Kasumi-1 (cell line): ENCODE results near the gene COLEC12.

Source experiments
- DNase-seq, 2 experiments: peaks; one replicate each; lab custom pipeline; 2025; lab: John Stamatoyannopoulos, UW

The COLEC12 gene

DNA sequence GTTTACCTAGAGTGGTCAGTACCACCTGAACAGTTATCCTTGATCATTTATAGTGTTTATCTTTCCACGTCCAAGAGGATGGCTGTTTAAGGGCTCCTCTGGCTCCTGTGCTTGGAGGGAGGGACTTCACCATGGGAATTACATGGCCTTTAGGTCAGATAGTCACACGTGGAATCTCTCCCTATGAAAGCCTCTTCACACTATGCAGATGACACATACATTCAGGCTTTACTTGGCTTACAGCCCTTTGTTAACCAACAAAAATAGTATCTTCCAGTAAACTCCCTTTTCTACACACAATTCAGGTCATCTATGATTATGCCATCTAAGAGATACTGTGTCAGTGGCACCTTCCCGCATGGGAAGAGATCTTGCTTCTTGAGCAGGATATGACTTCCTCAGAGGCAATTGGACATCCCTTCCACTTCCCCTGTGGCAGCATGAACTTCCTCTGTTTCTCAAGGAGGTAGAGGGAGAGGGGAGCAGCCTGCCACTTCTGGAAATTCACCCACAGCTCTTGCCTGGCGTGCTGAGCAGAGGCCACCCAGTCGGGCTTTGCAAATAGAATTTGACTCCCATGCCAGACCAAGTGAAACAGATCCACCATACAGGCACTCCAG lies 53.5 kb downstream of the COLEC12 start:
- DNase-seq, result peak; percentile 31 to 51

DNA sequence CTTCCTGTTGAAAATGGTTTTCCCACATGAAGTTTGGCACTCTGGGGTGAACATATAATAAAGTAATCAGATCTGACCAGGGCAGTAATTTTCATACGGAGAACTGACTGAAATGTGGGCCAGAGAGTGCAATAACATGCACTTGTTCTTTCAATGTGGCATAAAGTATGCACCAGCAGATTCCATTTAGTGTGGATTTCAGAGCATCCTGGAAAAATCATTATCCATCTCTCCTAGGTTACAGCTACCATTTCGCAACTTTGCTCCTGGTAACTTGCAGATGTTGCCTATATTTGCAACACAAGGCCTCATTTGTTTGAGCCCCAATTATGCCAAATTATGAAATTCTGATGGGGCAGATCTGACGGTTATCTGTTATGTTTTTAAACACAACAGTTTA lies 55.4 kb downstream of the COLEC12 start:
- no peak for DNase-seq

DNA sequence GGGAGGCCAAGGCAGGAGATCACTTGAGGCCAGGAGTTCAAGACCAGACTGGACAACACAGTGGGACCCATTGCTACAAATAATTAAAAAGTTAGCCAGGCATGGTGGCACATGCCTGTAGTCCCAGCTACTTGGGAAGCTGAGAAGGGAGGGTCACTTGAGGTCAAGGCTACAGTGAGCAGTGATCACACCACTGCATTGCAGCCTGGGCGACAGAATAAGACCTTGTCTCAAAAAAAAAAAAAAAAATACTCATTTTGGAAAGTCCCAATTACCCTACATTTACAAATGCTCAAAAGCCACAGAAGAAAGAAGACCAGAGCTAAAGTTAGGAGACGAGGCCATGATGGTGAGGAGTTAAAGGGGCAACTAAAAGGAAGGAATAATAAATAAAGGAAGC lies 61.9 kb downstream of the COLEC12 start:
- DNase-seq, result no peak

DNA sequence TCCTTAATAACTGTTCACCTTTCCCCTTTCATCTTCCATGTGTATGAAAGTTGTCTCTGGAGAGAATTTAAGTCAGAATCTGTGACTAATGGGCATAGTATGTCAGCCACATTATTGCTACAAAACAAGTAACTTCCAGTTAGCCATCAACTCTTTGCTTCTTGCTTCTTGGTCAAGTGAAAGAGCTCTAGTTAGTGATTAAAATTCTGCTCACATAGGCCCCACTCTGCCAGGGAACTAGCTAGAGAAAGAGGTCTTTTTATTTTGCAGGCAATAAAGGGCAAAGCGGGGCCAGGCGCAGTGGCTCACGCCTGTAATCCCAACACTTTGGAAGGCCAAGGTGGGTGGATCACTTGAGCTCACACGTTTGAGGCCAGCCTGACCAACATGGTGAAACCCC lies 64.6 kb downstream of the COLEC12 start:
- DNase-seq, result no peak

DNA sequence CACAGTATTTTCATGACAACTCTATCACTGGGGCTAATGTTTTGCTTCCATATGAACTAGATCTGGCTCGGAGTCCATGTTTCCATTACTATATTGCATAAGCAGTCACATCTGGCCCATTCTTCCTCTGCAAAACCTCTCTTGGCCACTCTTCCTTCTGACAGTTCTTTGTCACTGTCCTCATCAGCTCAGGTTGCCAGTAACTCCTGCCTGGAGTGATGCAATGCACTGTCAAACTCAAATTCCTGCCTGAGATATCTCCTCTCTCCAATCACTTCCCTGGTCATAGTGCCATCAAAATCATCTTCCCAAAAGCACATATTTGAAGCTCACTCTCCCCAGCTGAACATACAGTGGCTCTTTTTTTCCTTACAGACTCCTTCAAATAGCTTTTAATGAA lies 66.1 kb downstream of the COLEC12 start:
- DNase-seq, result peak; percentile 32 to 49

DNA sequence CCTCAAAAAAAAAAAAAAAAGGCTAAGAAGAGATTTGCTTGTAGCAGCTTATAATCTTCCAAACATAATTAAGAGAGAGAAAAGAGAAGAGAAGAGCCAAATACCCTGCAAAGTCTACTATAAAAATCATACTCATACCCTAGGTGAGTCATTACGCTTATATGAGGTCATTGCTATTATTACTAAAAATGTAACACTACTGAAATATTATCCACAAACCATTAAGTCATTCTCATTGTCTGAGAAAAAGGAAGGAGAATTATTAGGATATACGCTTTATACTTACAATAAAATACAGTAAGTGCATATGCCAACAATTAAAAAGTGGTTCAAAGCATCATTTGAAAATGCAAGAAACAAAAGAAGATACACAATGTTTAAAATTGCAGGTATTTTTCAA lies 66.5 kb downstream of the COLEC12 start:
- no peak for DNase-seq

DNA sequence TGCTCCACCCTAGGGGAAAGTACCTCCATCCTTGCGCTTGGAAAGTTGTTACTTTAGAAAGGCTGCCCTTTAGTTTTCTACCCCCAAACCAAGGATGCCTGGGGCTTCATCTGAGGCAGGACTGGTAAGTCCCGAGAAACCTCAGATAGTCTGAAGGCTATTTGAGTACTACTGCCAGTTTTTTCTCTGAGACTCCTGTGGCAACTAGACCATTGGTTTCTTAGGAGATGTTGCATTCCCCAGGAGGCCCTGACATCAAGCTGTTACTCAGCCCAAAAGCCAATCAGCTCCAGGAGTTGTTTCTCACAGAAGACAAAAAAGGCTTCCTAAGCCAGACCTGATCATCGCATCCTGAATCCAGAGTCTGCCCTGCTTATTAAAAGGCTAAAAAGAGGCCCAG lies 67.2 kb downstream of the COLEC12 start:
- DNase-seq, result no peak

DNA sequence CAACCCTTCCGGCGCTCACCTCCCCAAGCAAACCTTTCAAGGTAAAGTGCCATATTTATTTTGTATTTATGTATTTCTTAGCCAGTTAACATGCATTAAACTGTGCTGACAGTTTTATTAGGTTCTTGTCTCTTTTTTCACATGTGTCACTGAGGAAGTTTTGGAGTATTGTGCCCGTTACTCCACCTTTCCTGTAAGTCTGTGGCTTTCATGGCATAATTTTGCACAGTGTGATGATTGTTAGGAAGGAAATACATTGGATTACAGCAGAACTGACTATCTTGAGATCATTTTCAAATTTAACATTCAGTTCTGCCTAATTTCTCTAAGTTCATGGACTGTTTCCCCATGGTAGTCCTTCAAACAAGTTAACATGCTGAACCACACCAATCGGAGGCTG lies 67.7 kb downstream of the COLEC12 start:
- peak in 1 of 2 experiments; percentile 6 for DNase-seq

DNA sequence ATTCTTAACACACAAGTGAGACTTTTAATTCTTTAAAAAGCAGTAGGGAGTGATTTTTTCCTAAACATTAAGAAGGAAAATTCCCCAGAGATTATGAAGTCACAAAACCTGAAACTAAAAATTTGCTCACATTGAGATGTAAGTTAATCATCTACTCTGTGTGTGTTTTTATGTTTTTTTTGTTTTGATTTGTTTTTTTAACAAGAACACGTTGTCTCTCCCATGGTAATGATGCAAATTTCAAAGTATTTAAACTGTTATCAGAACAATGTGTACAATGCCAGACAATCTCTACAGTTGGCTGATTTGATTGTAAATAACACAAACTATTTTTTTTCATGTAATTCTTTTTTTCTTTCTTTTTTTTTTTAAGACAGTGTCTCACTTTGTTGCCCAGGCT lies 71.5 kb downstream of the COLEC12 start:
- no peak for DNase-seq

DNA sequence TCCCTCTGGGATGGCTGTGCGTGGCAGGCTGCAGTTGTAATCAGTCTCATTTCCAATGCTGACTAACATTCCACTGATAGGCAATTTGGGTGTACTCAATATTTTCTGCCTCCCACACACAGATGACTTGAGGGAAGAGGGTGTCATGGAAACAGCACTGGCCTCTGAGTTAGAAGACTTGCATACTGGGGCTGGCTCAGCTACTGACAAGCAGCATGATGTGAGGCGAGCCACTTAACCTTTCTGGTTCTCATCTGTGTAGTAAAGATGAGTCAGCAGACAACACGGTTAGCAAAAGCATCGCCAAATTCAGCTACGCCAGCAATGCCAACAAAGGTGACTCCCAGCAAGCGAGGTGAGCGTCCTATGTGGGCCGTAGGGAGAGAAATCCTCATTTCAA lies 73.5 kb downstream of the COLEC12 start:
- no peak for DNase-seq

DNA sequence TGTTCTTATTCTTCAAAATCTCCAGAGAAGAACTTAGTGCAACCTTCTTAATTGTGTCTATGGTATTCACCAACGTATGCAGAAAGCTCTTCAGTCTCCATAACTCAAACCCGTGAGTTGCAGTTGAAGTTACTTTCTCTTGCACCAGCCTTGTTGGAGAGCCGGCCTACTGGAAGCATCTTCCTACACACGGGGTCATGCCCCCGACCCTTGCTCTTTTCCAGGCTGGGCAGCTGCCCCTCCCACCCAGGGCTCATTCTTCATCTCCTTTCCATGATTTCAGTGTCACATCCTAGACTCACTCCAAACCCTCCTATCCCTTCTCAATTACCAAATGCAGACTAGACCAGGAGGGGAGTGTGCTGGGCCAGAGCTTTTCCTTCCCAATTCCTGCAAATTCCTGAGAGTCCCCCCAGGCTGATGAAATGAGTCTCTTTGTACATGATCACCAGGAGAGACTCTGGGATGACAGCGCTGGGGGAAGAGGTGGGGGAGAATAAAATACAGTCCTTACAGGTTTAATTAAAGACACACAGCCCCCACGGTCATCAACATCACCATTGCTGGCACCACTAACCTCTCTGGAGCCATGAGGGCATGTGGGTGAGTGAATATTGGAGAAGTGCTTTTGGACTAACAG lies 75.3 kb downstream of the COLEC12 start:
- no peak for DNase-seq

DNA sequence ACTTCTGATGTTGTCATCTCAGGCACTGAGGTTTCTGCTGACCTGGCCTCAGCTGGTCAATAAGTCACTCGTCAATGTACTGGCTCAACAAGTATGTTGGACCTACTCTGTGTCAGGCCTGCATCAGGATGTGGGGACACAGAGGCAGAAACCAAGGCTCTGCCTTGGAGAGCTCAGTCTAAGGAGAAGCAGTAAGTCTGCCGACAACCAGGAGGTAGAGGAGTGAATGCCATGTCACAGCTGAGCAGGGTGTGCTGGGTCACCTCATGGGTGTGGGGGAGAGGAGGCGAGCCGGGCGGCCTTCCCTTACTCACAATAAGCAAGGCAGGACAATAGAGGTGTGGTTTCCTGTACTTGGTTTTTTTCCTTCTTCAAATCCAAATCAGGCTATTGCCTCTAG lies 75.8 kb downstream of the COLEC12 start:
- no peak for DNase-seq

DNA sequence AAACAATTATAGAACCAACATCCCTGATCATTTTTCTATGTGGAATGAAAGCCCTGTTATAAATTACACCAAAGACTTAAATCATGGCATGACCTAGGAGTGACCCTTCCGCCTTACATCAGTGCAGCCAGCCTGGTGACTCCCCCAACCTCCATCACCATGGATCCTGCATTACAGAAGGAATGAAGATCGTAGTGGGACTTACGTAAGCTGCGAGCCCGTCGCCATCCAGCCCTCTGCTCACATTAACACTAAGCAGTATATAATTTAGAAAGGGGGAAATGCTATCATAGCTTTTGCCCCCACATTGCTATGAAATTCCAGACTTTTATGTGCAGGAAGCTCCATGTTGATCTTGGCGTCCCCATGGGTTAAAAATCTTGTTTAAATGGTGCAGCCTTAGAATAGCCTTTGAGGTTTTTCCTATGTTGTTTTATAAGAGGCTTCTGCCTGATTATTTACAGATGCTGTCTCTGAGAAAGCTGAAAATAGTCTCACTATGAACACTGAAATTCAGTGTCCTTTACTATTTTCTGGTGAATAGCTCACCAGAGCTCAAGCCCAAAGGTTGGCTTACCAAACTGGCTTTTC lies 76.3 kb downstream of the COLEC12 start:
- DNase-seq, result no peak

DNA sequence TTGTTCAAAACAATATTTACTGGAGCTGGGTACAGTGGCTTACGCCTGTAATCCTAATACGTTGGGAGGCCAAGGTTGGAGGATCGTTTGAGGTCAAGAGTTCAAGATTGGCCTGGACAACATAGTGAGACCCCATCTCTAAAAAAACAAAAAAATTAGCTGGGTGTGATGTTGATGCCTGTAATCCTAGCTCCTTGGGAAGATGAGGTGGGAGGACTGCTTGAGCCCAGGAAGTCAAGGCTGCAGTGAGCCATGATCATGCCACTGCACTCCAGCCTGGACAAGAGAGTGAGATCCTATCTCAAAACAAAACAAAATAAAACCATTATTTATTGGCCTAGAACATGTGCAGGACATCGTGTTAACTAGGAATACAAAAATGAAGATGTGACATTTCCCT lies 77.5 kb downstream of the COLEC12 start:
- DNase-seq, result no peak

DNA sequence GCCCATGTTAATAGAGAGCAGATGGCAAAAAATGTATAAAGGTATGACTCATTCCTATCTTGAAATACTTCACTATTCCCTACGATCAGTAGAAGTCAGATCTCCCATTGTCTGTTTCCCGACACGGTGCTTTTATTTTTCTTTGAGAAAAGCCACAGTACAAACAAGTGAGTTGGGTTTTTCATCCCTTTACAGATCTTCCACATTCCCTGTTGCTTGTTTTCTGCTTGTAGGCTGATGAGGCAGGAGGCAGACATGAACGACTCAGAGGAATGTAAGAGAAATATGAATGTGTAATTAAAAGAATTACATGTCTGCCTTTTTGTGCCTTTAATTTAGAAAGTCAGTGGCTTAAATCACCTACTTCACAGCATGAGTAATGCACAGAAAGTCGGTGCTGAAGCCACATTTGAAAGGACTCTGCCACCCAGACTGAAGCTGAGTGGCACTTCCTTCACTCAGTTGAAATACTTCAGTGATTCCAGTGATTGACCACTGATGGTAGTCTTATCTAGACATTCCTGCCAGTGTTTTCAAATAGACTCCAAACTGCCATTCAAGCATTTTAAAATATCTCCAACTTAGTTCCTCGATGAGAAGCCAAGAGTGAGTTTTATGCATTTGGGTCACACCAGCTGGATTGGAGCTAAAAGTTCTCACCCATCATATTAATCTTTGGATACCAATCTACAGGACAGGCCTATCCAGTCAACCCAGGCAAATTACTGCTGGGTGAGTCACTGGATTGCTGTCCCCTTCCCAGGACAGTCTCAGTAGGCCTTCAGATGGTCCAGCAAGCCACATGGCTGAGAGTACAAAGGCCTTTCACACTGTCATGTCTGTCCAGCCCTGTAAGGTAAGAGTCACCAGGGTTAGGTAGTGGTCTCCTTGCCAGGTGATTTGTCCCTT lies 79.0 kb downstream of the COLEC12 start:
- no peak for DNase-seq

DNA sequence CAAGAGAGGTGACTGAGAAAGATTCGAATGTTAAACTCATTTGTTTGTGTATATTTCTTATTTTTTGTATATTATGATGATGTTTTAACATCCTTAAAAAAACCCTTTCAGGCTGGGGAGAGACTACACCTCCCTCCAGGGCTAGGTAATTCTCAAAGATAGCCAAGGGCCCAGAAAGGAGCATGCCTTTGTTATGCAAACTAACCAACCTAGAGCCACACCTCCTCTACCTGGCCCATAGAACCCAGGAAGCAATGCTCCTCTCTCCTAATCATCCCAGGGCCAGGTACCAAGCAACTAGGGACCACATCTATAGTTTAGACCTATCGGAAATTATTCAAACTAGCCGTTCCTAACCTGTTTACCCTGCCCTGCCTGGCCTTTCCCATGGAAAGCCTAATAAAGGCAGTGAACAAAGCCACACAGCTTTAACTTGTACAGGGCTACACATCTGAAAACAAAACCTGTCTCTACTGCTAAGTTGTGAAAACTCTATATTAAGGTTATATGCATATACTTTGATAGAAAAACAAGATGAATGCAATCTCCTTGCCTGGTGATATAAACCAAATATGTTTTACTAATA lies 79.7 kb downstream of the COLEC12 start:
- DNase-seq, result no peak

DNA sequence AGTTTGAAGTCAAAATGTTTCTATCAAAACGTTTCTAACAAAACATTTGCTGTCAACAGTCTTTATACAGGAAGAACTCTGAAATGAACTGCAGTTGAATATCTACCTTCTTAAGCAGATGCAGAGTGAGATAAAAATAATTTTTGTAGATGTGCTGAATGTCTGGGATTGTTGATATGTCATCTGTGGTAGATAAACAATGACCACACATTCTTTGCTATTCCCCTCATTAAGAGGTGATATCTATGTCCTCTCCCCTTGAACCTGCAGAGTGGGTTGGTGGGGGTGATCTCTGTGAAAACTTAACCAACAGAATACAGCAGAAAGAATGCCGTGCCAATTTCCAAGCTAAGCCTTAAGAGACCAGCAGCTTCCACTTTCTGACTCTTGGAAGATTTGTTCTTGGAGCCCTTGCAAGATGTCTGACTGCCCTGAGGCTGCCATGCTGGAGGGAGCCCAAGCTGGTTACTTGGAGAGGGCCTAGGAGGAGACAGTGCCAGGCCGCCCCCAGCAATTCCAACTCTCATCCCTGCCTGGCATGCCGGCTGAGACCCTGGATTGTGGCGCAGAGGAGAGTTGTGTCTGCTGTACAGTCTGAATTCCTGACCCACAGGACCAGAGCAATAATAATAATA lies 80.8 kb downstream of the COLEC12 start:
- DNase-seq, result no peak

DNA sequence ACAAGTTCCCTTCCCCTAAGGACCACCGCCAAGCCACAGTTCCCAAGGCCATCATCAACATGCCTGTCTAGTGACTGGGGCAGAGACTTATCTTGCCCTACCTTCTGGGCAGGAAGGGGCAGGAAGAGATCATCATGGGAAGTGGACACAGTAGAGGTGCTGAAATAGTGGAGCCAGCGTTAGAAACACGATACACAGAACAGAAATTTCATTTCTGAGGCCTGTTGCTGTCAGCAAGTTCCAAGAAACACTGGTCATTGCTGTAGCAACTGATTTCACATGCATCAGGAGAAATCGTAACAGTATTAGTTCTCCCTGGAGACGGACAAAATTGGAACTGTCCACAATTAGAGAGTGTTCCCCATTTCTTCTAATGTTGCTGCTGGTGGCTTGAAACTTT lies 83.0 kb downstream of the COLEC12 start:
- DNase-seq, result no peak

DNA sequence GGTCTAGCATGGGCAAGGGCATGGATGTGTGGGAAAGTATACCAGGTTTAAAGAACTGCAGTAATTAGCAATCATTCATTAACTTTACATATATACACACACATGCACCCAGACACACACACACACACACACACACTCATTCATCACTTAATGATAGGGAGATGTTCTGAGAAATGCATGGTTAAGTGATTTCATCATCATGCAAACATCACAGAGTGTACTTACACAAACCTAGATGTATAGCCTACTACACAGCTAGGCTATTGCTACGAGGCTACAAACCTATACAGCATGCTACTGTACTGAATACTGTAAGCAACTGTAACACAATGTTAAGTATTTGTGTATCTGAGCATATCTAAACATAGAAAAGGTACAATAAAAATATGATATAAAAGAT lies 83.6 kb downstream of the COLEC12 start:
- DNase-seq, result no peak

DNA sequence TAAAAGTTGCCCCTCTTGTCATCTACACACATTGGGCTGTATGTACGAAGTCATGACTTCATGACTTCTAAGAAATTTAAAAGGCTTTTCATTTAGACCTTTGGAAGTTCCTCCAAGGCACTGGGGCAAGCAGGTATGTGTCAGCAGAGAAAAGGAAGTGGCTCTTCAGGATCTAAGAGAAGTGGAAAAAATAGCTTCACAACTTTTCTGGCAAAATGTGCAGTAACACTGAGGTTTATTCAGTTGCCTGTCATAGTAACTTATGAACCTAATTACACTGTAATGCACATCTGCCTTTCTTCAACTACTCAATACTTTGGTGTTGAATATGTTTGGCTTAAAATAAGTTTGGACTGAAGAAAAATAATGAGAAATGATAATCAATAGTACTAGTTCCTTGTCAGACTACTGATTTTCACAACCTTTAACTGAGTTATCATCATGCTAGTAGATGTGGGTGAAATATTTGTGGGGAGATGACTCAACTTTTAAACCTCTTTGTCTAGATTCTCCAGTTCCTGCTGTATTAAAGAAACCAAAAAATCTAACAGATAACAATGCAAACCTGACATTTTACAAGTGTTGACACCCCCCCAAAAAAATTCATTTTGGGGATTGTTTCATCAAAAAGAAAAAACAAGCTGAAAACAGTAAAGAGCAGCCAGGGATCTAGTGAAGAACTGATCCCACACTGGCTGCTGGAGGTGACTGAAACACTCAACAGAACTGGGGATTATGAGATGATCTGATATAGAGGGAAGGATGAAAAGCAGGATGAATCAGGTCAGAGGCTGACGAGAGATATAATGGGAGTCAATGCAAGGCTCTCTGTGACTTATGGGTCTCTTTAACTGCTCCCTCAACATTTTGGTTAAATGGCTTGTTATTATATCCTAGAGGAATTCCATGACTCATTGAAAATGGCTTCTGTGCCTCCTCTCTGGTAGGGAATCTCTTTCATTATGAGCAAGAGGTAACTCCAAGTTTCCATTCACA lies 84.6 kb downstream of the COLEC12 start:
- no peak for DNase-seq

DNA sequence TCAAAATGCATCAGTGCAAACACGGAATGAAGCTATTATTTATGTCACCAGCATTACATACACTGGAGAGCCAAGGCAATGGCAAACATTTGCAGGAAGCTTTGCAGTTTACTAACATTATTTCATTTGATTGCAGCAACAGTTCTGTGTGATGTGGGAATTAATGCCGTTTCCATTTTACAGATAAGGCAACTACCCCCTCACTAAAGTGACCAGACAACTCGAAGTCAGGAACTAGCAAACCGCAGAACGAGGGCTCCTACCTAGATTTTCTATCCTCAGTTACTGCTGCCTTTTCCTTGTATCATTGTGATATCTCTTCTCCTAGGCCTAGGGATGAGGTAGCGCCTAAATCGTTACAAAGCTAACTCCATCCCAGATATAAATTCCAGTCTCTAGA lies 85.5 kb downstream of the COLEC12 start:
- no peak for DNase-seq
